Breast epithelium (tissue), 3 donors: ENCODE data around the gene BIN1.

Source experiments
- POLR2A ChIP-seq: fragments of 450-650 bp; IDR thresholded peaks from one replicate; pipeline ENCODE4 v1.6.1; 2016; ENCODE audit warnings: antibody characterized with exemption, mild to moderate bottlenecking, moderate library complexity
- TF ChIP-seq, protein P1 (sequence below), 3 donors: fragments of 450-650 bp; IDR thresholded peaks; one replicate each; pipeline ENCODE4 v1.5.1; 2016 to 2017; ENCODE audit warnings: antibody characterized with exemption in 3 of 3, mild to moderate bottlenecking in 3 of 3, moderate library complexity in 3 of 3

DNA sequence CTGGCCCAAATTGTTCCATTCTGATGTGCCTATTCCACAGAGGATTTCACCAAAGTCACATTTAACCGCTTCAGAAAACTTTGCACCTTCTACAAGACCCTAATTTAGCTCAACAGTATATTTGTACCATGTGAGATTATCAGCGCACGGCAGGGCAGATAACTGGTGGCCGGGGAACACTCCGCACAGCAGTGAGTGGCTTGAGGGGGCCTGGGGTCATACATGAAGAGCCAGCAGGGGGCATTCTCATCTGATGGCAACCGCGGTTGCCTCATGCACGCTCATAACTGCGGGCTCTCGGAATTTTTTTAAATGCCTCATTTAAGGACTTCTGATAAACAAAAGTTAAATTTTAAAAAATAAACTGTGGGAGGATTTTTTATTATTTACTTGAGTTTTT, 84.1 kb downstream of the BIN1 start:
- TF ChIP-seq, protein P1, sequence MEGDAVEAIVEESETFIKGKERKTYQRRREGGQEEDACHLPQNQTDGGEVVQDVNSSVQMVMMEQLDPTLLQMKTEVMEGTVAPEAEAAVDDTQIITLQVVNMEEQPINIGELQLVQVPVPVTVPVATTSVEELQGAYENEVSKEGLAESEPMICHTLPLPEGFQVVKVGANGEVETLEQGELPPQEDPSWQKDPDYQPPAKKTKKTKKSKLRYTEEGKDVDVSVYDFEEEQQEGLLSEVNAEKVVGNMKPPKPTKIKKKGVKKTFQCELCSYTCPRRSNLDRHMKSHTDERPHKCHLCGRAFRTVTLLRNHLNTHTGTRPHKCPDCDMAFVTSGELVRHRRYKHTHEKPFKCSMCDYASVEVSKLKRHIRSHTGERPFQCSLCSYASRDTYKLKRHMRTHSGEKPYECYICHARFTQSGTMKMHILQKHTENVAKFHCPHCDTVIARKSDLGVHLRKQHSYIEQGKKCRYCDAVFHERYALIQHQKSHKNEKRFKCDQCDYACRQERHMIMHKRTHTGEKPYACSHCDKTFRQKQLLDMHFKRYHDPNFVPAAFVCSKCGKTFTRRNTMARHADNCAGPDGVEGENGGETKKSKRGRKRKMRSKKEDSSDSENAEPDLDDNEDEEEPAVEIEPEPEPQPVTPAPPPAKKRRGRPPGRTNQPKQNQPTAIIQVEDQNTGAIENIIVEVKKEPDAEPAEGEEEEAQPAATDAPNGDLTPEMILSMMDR (IDR thresholded peaks at IDR 0.05) = no peak
- TF ChIP-seq POLR2A = no peak
